Endodermal cell (in vitro differentiated cells): ENCODE results near the gene ALG14. TPM values are rescaled to one million over a fixed set of nuclear protein-coding genes. Genes with fewer than 3 reads are reported as not detected.

ENCODE experiments used
- DNase-seq: peaks from one replicate; pipeline ENCODE4 v3.0.0-alpha.2; 2017
- H3K27ac ChIP-seq: 2 replicates; pipeline ENCODE4 v1.5.1; 2013; ENCODE audit warnings: mild to moderate bottlenecking, low read depth, low read length, moderate library complexity
- H3K27me3 ChIP-seq: 2 replicates; pipeline ENCODE4 v1.6.1; 2013; ENCODE audit warnings: mild to moderate bottlenecking, low read length, moderate library complexity; ENCODE audit not compliant: insufficient read depth, control insufficient read depth, poor library complexity, severe bottlenecking
- H3K36me3 ChIP-seq: 2 replicates; pipeline ENCODE4 v1.7.0; 2013; ENCODE audit warnings: mild to moderate bottlenecking, low read length, moderate library complexity; ENCODE audit not compliant: control insufficient read depth, insufficient read depth
- H3K4me1 ChIP-seq: one replicate; pipeline ENCODE4 v1.7.0; 2013; ENCODE audit warnings: low read length; ENCODE audit not compliant: control insufficient read depth, insufficient read depth
- H3K4me3 ChIP-seq: 2 replicates; pipeline ENCODE4 v1.5.1; 2013; ENCODE audit warnings: mild to moderate bottlenecking, low read length, moderate library complexity
- H3K9ac ChIP-seq: 2 replicates; pipeline ENCODE4 v1.6.1; 2013; ENCODE audit warnings: mild to moderate bottlenecking, low read length, moderate library complexity; ENCODE audit not compliant: poor library complexity, severe bottlenecking; ENCODE audit errors: extremely low read depth
- H3K9me3 ChIP-seq: 2 replicates; pipeline ENCODE4 v1.6.1; 2013; ENCODE audit warnings: mild to moderate bottlenecking, low read length, moderate library complexity; ENCODE audit not compliant: control insufficient read depth
- H3K27ac Mint-ChIP-seq: 2 replicates; pipeline ENCODE4 v1.8.0; 2020; ENCODE audit warnings: mixed read lengths
- H3K27me3 Mint-ChIP-seq: 2 replicates; pipeline ENCODE4 v1.8.0; 2021; ENCODE audit warnings: mild to moderate bottlenecking, mixed read lengths; ENCODE audit not compliant: insufficient read depth
- H3K36me3 Mint-ChIP-seq: 2 replicates; pipeline ENCODE4 v1.8.0; 2020; ENCODE audit warnings: low read depth, mixed read lengths
- H3K4me1 Mint-ChIP-seq: 2 replicates; pipeline ENCODE4 v1.8.0; 2020; ENCODE audit warnings: mixed read lengths
- H3K4me3 Mint-ChIP-seq: 2 replicates; pipeline ENCODE4 v1.8.0; 2020; ENCODE audit warnings: mild to moderate bottlenecking, moderate library complexity, mixed read lengths
- H3K9me3 Mint-ChIP-seq: 2 replicates; pipeline ENCODE4 v1.8.0; 2020; ENCODE audit warnings: mild to moderate bottlenecking, mixed read lengths
- CTCF ChIP-seq: fragments of 200-600 bp; sonication (generic); conservative IDR thresholded peaks from 2 replicates; pipeline ENCODE4 v1.5.0; 2021; ENCODE audit warnings: antibody characterized with exemption, mild to moderate bottlenecking
- WGBS, 2 experiments: methylation state at CpG; one replicate each; pipeline versions ENCODE4 v1.1.5 to v1.1.7; 2013; ENCODE audit warnings: missing lambda C conversion rate in 2 of 2, mixed read lengths in 1 of 2; ENCODE audit not compliant: insufficient coverage in 1 of 2, insufficient read length in 1 of 2; 5-methylcytosine and 5-hydroxymethylcytosine counted together
- total RNA-seq, 2 donors: library from RNA; stranded (reverse); fragmentation: NEBNext Ultra II Directional in 1 of 2; extraction: Animal tissue kit (Norgen Biotek cat#: 25700) in 1 of 2; gene quantifications; 2 replicates in 1 of 2; 3 replicates in 1 of 2; pipeline ENCODE4 v1.2.1, GENCODE V29; 2021

ALG14 gene
- total RNA-seq, 2 donors from 2014 or later = 5.9 to 7.0 TPM

GRCh38 chr1:95089650-95090287 lies 17.0 kb upstream of the ALG14 start:
- no peak overlapping the region for H3K27ac Mint-ChIP-seq
- H3K36me3 Mint-ChIP-seq = peaks cover 7% of the 10 kb centered on the region
- Histone ChIP-seq H3K4me3 (no peak overlapping the region), H3K27me3 (no peaks in the 10 kb centered on the region), H3K9ac (no peak overlapping the region), H3K4me1 (no peaks in the 10 kb centered on the region), H3K27ac (no peak overlapping the region), H3K36me3 (no peaks in the 10 kb centered on the region), H3K9me3 (peaks cover 39% of the 10 kb centered on the region)
- H3K9me3 Mint-ChIP-seq = peaks cover 33% of the 10 kb centered on the region
- no peaks in the 10 kb centered on the region for H3K27me3 Mint-ChIP-seq
- H3K4me1 Mint-ChIP-seq = peaks cover 12% of the 10 kb centered on the region
- no peak overlapping the region for H3K4me3 Mint-ChIP-seq
- WGBS, 2 experiments = 92 to 95% methylated on average over 5 to 6 of the region's 6 CpGs
- no peak for TF ChIP-seq CTCF
- no peak for DNase-seq

DNA sequence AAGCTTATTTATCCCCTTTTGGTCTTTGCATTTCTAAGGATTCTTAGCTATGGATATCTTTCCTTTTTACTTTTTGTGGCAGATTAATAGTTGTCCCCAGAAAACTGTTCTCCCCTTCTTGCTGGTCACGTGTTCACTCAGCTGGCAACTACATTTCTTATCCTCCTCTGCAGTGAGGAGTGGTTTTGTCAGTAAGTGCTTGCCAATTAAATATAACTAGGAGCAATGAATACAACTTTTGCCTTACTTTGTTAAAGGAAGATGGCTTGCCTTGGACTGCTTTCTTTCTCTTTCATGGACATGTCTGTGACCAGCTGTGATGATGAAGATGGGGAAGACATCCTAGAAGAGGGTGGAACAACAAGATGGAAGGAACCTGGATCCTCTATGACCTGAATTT lies 15.6 kb upstream of the ALG14 start:
- Mint-ChIP-seq H3K9me3 (peaks cover 32% of the 10 kb centered on the region), H3K27me3 (no peaks in the 10 kb centered on the region), H3K4me3 (no peak overlapping the region), H3K36me3 (peaks cover 7% of the 10 kb centered on the region), H3K27ac (no peak overlapping the region), H3K4me1 (peaks cover 17% of the 10 kb centered on the region)
- Histone ChIP-seq H3K4me1 (no peaks in the 10 kb centered on the region), H3K9me3 (peaks cover 36% of the 10 kb centered on the region), H3K27ac (no peak overlapping the region), H3K9ac (no peak overlapping the region), H3K36me3 (no peaks in the 10 kb centered on the region), H3K27me3 (no peaks in the 10 kb centered on the region), H3K4me3 (no peak overlapping the region)
- 83% methylated on average over 1 of the region's 1 CpG; no CpG with 5 or more reads in 1 of the 2 experiments for WGBS, 2 experiments
- TF ChIP-seq CTCF = no peak
- no peak for DNase-seq

DNA sequence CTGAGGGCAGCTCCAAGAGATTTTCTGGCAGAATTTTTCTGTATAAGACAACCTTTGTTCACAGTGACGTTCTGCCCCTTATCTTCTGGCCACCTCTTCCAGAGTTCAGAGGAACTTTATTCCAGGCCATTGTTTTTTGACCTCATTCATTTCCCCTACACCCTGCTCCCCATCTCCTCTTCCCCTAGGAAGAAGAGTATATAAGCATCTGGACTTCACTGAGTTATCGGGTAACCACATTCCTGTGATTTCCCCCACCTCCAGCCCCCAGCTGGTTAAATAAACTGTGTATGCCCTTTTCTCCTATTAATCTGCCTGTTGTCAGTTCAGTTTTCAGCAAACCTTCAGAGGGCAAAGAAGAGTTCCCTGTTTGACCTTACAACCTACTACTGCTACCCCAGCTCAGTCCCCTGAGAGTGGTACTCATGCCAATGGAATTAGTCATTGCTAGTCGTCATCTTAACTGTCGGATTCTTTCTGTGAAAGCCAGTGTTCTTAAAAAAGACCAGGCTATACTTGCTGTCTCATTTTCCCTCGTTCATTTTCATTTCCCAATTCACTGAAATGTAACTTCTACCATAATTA lies 14.3 kb upstream of the ALG14 start:
- no peak for TF ChIP-seq CTCF
- 62 to 63% methylated on average over 5 of the region's 5 CpGs for WGBS, 2 experiments
- peak overlapping the region; percentile 13 for H3K4me3 ChIP-seq
- peaks cover 25% of the 10 kb centered on the region for H3K9me3 Mint-ChIP-seq
- H3K4me3 Mint-ChIP-seq = no peak overlapping the region
- no peaks in the 10 kb centered on the region for H3K4me1 ChIP-seq
- no peaks in the 10 kb centered on the region for H3K36me3 ChIP-seq
- H3K27me3 Mint-ChIP-seq = no peaks in the 10 kb centered on the region
- H3K4me1 Mint-ChIP-seq = peaks cover 17% of the 10 kb centered on the region
- H3K27ac Mint-ChIP-seq = peak overlapping the region; percentile 87
- peaks cover 25% of the 10 kb centered on the region for H3K9me3 ChIP-seq
- H3K36me3 Mint-ChIP-seq = peaks cover 7% of the 10 kb centered on the region
- H3K27ac ChIP-seq = no peak overlapping the region
- peak; percentile 70 for DNase-seq
- H3K9ac ChIP-seq = no peak overlapping the region
- H3K27me3 ChIP-seq = no peaks in the 10 kb centered on the region
